Spleen (tissue), 11 donors: ENCODE data around the gene MFSD2B. TPM values are rescaled to one million over a fixed set of nuclear protein-coding genes. Genes with fewer than 3 reads are reported as not detected.

ENCODE experiments used
- DNase-seq: peaks from one replicate; pipeline ENCODE4 v3.0.0-alpha.2; 2020
- H3K27ac ChIP-seq, 8 donors: fragments of 200-600 bp; sonication (generic) in 7 of 8; 1 replicate in 4 of 8; 2 replicates in 4 of 8; pipeline versions ENCODE4 v1.5.0 to v1.8.0; 2016 to 2021; ENCODE audit warnings: inconsistent platforms in 4 of 8, mild to moderate bottlenecking in 4 of 8, moderate library complexity in 1 of 8
- H3K27me3 ChIP-seq, 7 donors: fragments of 200-600 bp; sonication (generic) in 6 of 7; replicated peaks in 1 of 7; 1 replicate in 4 of 7; 2 replicates in 3 of 7; pipeline versions ENCODE4 v1.5.0 to v1.8.0; 2016 to 2021; ENCODE audit warnings: inconsistent platforms in 3 of 7, mild to moderate bottlenecking in 1 of 7
- H3K36me3 ChIP-seq, 6 donors: fragments of 200-600 bp; sonication (generic) in 5 of 6; 1 replicate in 4 of 6; 2 replicates in 2 of 6; pipeline versions ENCODE4 v1.5.0 to v1.8.0; 2016 to 2021; ENCODE audit warnings: inconsistent platforms in 2 of 6
- H3K4me1 ChIP-seq, 6 donors: fragments of 200-600 bp; sonication (generic) in 5 of 6; 1 replicate in 3 of 6; 2 replicates in 3 of 6; pipeline versions ENCODE4 v1.5.0 to v1.8.0; 2016 to 2021; ENCODE audit warnings: inconsistent platforms in 3 of 6
- H3K4me3 ChIP-seq, 8 donors: fragments of 200-600 bp; sonication (generic) in 7 of 8; 1 replicate in 4 of 8; 2 replicates in 4 of 8; pipeline versions ENCODE4 v1.5.0 to v1.8.0; 2016 to 2021; ENCODE audit warnings: inconsistent platforms in 4 of 8, mild to moderate bottlenecking in 4 of 8, moderate library complexity in 2 of 8
- H3K9me3 ChIP-seq, 8 donors: fragments of 200-600 bp; sonication (generic) in 7 of 8; 1 replicate in 4 of 8; 2 replicates in 4 of 8; pipeline versions ENCODE4 v1.5.0 to v1.8.0; 2016 to 2021; ENCODE audit warnings: inconsistent platforms in 4 of 8
- POLR2A ChIP-seq, 3 donors: fragments of 450-650 bp; IDR thresholded peaks; one replicate each; pipeline ENCODE4 v1.5.1; 2017; ENCODE audit warnings: antibody characterized with exemption in 3 of 3, mild to moderate bottlenecking in 1 of 3
- POLR2AphosphoS5 ChIP-seq, 3 donors: sonication (generic); formaldehyde crosslinking; IDR thresholded peaks; one replicate each; pipeline ENCODE4 v1.5.1; 2017; ENCODE audit warnings: antibody characterized with exemption in 3 of 3
- WGBS, 5 donors: extraction: QIAGEN DNeasy Blood & Tissue Kit in 3 of 5; methylation state at CpG; one replicate each; pipeline versions ENCODE4 v1.1.5 to v1.1.7; 2013 to 2018; 5-methylcytosine and 5-hydroxymethylcytosine counted together
- intact Hi-C: fragments of 100-400 bp; cut with DNase I; formaldehyde crosslinking; loops from one replicate; pipeline ENCODE4 v1.15.0; 2023; ENCODE audit warnings: low total_unique reads
- polyA plus RNA-seq, 3 donors: library from polyadenylated mRNA; stranded (reverse); fragments of 200-250 nt; gene quantifications; one replicate each; pipeline ENCODE4 v1.2.1, GENCODE V29; 2013
- total RNA-seq, 7 donors: library from RNA; depleted of rRNA in 3 of 7; stranded (reverse); fragments of >200 nt in 3 of 7; fragmentation: NEBNext Ultra II Directional in 4 of 7; extraction: Animal tissue kit (Norgen Biotek cat#: 25700) in 4 of 7; gene quantifications; one replicate each; pipeline versions ENCODE4 v1.1.0 to v1.2.1, GENCODE V29; 2016 to 2021
- TF ChIP-seq, protein P1 (sequence below), 11 experiments: fragments of 200-600 bp in 7 of 11; fragments of 450-650 bp in 4 of 11; sonication (generic) in 4 of 11; IDR thresholded peaks in 8 of 11; conservative IDR thresholded peaks in 3 of 11; 1 replicate in 7 of 11; 2 replicates in 4 of 11; pipeline versions ENCODE4 v1.4.0 to v1.8.0; 2016 to 2021; ENCODE audit warnings: antibody characterized with exemption in 11 of 11, inconsistent platforms in 4 of 11, mild to moderate bottlenecking in 1 of 11
- donor health status: healthy with polysubstance abuse.
- donor health status: DM: no; HTN: no; CAD: no; lungs with moderate emphysema.
- donor health status: DM: no; HTN: no; CAD: no.
- donor health status: Bipolar disorder and iron deficiency.
- donor health status: healthy.
- donor health status: DM: no; HTN: no; CAD: no.
- donor health status: DM: yes; HTN: yes; CAD: no.

The MFSD2B gene
- total and polyA plus RNA-seq, 10 donors, result 0.09 to 3.1 (median 0.52) TPM

DNA sequence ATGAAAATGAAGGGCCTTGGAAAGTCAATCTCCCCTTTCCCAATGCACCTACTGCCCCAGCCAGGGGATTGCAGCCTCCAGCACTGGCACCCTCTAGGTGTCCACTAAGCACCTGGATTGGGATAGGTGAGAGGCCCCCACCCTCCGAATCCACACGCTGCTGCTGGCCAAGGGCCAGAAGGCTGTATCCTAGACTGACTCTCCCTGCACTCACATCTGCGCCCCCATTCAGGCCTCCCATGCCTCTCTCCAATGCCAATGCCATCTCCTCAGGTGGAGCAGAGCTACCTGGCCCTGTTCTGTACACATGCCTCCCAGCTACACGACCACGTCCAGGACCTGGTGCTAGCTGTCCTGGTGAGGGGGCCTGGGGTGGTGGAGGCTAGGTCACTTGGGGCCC, 9.8 kb downstream of the MFSD2B start:
- Histone ChIP-seq H3K4me3 (no peak overlapping the region), H3K9me3 (no peaks in the 10 kb centered on the region), H3K4me1 (no peaks in the 10 kb centered on the region), H3K36me3 (peaks cover 0 to 33% (median 20%) of the 10 kb centered on the region in 6 donors), H3K27me3 (no peaks in the 10 kb centered on the region), H3K27ac (no peak overlapping the region)
- WGBS, 5 donors, result 90 to 97% (median 95%) methylated on average over 5 of the region's 5 CpGs
- TF ChIP-seq POLR2AphosphoS5 (IDR thresholded peaks at IDR 0.05) (no peak), POLR2A (IDR thresholded peaks at IDR 0.05) (no peak)
- TF ChIP-seq, protein P1, sequence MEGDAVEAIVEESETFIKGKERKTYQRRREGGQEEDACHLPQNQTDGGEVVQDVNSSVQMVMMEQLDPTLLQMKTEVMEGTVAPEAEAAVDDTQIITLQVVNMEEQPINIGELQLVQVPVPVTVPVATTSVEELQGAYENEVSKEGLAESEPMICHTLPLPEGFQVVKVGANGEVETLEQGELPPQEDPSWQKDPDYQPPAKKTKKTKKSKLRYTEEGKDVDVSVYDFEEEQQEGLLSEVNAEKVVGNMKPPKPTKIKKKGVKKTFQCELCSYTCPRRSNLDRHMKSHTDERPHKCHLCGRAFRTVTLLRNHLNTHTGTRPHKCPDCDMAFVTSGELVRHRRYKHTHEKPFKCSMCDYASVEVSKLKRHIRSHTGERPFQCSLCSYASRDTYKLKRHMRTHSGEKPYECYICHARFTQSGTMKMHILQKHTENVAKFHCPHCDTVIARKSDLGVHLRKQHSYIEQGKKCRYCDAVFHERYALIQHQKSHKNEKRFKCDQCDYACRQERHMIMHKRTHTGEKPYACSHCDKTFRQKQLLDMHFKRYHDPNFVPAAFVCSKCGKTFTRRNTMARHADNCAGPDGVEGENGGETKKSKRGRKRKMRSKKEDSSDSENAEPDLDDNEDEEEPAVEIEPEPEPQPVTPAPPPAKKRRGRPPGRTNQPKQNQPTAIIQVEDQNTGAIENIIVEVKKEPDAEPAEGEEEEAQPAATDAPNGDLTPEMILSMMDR (IDR thresholded peaks at IDR 0.05 in 8 of 11, conservative IDR thresholded peaks at IDR 0.05 in 3 of 11), result no peak
- intact Hi-C loops, result no loop called here
- no peak for DNase-seq

DNA sequence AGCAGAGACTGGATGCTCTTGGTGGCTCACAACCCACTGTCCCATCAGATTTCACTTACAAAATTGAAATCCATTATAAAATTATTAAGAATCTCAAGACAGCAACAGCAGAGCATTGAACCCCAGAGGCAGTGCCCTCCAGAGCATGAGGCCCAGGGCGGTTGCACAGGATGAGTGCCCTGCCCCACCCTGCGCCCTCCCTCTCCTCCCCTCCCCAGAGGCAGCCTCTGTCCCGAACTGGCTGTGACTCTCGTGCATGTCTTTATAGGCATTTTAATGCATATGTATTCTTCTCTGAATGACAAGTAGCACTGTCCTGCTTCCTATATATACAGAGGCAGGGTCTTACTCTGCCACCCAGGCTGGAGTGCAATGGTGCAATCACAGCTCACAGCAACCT, 10.4 kb downstream of the MFSD2B start:
- WGBS, 5 donors, result 74 to 90% (median 83%) methylated on average over 4 of the region's 4 CpGs

DNA sequence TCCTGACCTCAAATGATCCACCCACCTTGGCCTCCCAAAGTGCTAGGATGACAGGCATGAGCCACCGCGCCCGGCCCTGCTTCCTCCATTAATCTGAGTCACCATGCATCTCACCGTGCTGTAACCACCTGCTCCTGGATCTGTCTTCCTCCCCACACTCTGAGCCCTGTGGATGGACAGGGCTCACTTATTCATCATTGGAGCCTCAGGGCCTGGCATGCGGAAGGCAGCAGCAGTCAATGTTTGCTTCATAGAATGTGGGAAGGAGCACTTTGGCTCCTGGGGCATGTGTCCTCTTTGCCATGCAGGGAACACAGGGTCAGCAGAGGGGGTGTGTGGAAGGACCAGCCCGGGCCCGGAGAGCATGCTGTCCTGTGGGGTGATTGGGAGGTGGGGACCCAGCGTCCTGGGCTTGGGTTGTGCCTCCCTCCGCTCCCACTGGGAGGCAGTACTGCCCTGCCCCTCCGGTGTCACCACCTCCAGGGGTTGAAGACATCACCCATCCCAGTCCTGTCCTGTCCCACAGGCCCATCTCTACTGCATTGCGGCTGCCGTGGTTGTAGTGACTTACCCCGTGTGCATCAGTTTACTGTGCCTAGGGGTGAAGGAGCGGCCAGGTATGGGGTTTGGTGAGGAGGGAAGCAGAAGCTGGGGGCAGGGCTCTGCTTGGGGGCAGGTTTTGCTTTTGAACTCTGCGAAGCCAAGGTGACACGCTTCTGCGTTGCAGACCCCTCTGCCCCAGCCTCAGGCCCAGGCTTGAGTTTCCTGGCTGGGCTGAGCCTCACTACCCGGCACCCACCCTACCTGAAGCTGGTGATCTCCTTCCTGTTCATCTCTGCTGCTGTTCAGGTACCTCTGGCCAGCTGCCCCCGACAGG, 11.5 kb downstream of the MFSD2B start:
- Histone ChIP-seq H3K4me1 (no peaks in the 10 kb centered on the region), H3K9me3 (no peaks in the 10 kb centered on the region), H3K27me3 (no peaks in the 10 kb centered on the region), H3K36me3 (peaks cover 0 to 50% (median 27%) of the 10 kb centered on the region in 6 donors), H3K27ac (no peak overlapping the region), H3K4me3 (no peak overlapping the region)
- peak; percentile 74 for DNase-seq
- TF ChIP-seq POLR2AphosphoS5 (IDR thresholded peaks at IDR 0.05) (no peak), POLR2A (IDR thresholded peaks at IDR 0.05) (no peak)
- TF ChIP-seq, protein P1 (IDR thresholded peaks at IDR 0.05 in 8 of 11, conservative IDR thresholded peaks at IDR 0.05 in 3 of 11), result peak in 5 of 11 experiments; percentile 13 to 34 (median 14)
- WGBS, 5 donors, result 77 to 84% (median 83%) methylated on average over 19 of the region's 19 CpGs
- intact Hi-C loops, result no loop called here

More for the DNA sequence above, 10.4 kb downstream of the MFSD2B start:
- no peak overlapping the region for H3K27ac ChIP-seq
- H3K36me3 ChIP-seq, result peaks cover 0 to 38% (median 23%) of the 10 kb centered on the region in 6 donors
- TF ChIP-seq POLR2A (IDR thresholded peaks at IDR 0.05), result no peak
- TF ChIP-seq, protein P1 (IDR thresholded peaks at IDR 0.05 in 8 of 11, conservative IDR thresholded peaks at IDR 0.05 in 3 of 11), result no peak
- no peak for TF ChIP-seq POLR2AphosphoS5 (IDR thresholded peaks at IDR 0.05)
- H3K4me3 ChIP-seq, result no peak overlapping the region
- no peaks in the 10 kb centered on the region for H3K9me3 ChIP-seq
- no peak for DNase-seq
- H3K4me1 ChIP-seq, result no peaks in the 10 kb centered on the region
- no peaks in the 10 kb centered on the region for H3K27me3 ChIP-seq
- intact Hi-C loops, result no loop called here

DNA sequence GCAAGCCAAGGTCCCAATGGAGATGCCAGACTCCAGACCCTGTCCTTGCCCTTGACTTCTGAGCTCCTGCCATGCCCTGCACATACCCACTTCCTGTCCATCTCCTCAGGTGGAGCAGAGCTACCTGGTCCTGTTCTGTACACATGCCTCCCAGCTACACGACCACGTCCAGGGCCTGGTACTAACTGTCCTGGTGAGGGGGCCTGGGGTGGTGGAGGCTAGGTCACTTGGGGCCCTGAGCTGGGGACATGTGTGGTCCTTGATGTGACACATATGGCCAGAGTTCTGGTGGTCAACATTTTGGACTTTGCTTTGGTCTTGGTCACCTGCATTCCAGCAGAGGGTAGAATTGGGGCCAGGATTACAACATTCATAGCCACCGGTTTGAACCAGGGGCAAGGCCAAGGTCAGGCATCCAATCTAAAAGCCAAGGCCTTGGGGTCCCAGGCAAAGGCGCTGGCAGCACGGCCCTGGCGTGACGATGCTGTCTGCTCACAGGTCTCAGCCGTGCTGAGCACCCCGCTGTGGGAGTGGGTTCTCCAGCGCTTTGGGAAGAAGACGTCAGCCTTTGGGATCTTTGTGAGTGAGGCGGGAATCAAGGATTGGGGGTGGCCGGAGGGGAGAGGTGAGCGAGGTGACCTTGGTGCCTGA, 12.6 kb downstream of the MFSD2B start:
- no peak for DNase-seq
- WGBS, 5 donors, result 91 to 95% (median 94%) methylated on average over 12 to 14 of the region's 14 CpGs

More for the DNA sequence above, 12.6 kb downstream of the MFSD2B start:
- no peaks in the 10 kb centered on the region for H3K4me1 ChIP-seq
- no peaks in the 10 kb centered on the region for H3K9me3 ChIP-seq
- H3K4me3 ChIP-seq, result no peak overlapping the region
- no peak for TF ChIP-seq POLR2A (IDR thresholded peaks at IDR 0.05)
- TF ChIP-seq POLR2AphosphoS5 (IDR thresholded peaks at IDR 0.05), result peak in 1 of 3 donors; percentile 7
- TF ChIP-seq, protein P1 (IDR thresholded peaks at IDR 0.05 in 8 of 11, conservative IDR thresholded peaks at IDR 0.05 in 3 of 11), result no peak
- no peaks in the 10 kb centered on the region for H3K27me3 ChIP-seq
- intact Hi-C loops, result no loop called here
- H3K27ac ChIP-seq, result no peak overlapping the region
- peaks cover 0 to 60% (median 27%) of the 10 kb centered on the region in 6 donors for H3K36me3 ChIP-seq
